Daoy (cell line): Measurements from ENCODE around the gene CFAP58. TPM values are rescaled to one million over a fixed set of nuclear protein-coding genes. Genes with fewer than 3 reads are reported as not detected.

Experiments used
- DNase-seq: peaks from one replicate; pipeline ENCODE4 v3.0.0-alpha.2; 2015; ENCODE audit warnings: low read depth
- total RNA-seq: library from RNA; depleted of rRNA; stranded (reverse); fragments of >200 nt; shearing (Covaris generic); gene quantifications from 2 replicates; pipeline ENCODE4 v1.2.3, GENCODE V29; 2014; rRNA removed

The CFAP58 gene
- total RNA-seq, 1 experiment from 2014 or later = 0.06 TPM

- DNase-seq = no peak
These were observed 127.2 kb downstream of the CFAP58 start for GRCh38 chr10:104480797-104481196.

GRCh38 chr10:104483582-104483981 lies 129.9 kb downstream of the CFAP58 start:
- no peak for DNase-seq

GRCh38 chr10:104485632-104486031 lies 132.0 kb downstream of the CFAP58 start:
- DNase-seq = no peak

- DNase-seq = no peak
These were observed 133.2 kb downstream of the CFAP58 start for GRCh38 chr10:104486803-104487202.

GRCh38 chr10:104487794-104488438 lies 134.3 kb downstream of the CFAP58 start:
- DNase-seq = no peak

- no peak for DNase-seq
These were observed 134.8 kb downstream of the CFAP58 start for GRCh38 chr10:104488439-104488832.

GRCh38 chr10:104492329-104492940 lies 138.8 kb downstream of the CFAP58 start:
- no peak for DNase-seq

- no peak for DNase-seq
These were observed 144.9 kb downstream of the CFAP58 start for GRCh38 chr10:104498347-104499081.

GRCh38 chr10:104501449-104501848 lies 147.8 kb downstream of the CFAP58 start:
- no peak for DNase-seq

- DNase-seq = no peak
These were observed 148.4 kb downstream of the CFAP58 start for GRCh38 chr10:104501864-104502579.

- DNase-seq = no peak
These were observed 149.3 kb downstream of the CFAP58 start for GRCh38 chr10:104502907-104503306.

Other genes with a start within 250 kb of the CFAP58 start
- gene SFR1, start 231.7 kb upstream of the CFAP58 start, total RNA-seq = 14.3 and 14.4 TPM in 2 replicates
- gene CFAP43, start 121.5 kb upstream of the CFAP58 start, total RNA-seq = 0.24 and 0.69 TPM in 2 replicates
- 194 and 233 TPM in 2 replicates for gene GSTO1, start 98.9 kb upstream of the CFAP58 start, total RNA-seq
- gene GSTO2, start 84.6 kb upstream of the CFAP58 start, total RNA-seq = 0.06 and 0.48 TPM in 2 replicates
- 3.2 and 3.3 TPM in 2 replicates for gene ITPRIP, start 15.4 kb upstream of the CFAP58 start, total RNA-seq